CD14-positive monocyte (primary cell): ENCODE results near the gene LAMA3. TPM values are rescaled to one million over a fixed set of nuclear protein-coding genes. Genes with fewer than 3 reads are reported as not detected.

Experiments
- DNase-seq, 3 donors: peaks; one replicate each; pipeline ENCODE4 v3.0.0-alpha.2; 2011 to 2022
- H2AFZ ChIP-seq: 2 replicates; pipeline ENCODE4 v1.6.0; 2012; ENCODE audit warnings: mild to moderate bottlenecking, low read depth, low read length, inconsistent platforms; ENCODE audit not compliant: insufficient read depth, poor library complexity, severe bottlenecking
- H3K27ac ChIP-seq, 2 donors: 1 replicate in 1 of 2; 2 replicates in 1 of 2; pipeline ENCODE4 v1.5.1; 2012 to 2013; ENCODE audit warnings: low read length in 2 of 2, control low read depth in 1 of 2, inconsistent platforms in 1 of 2, low read depth in 1 of 2, mild to moderate bottlenecking in 1 of 2
- H3K27me3 ChIP-seq, 2 donors: one replicate each; pipeline versions ENCODE4 v1.6.0 to v1.6.1; 2011 to 2013; ENCODE audit warnings: low read length in 2 of 2; ENCODE audit not compliant: control insufficient read depth in 2 of 2, insufficient read depth in 2 of 2
- H3K36me3 ChIP-seq, 2 donors: replicated peaks in 1 of 2; 1 replicate in 1 of 2; 2 replicates in 1 of 2; pipeline versions ENCODE4 v1.5.1 to v1.6.1; 2012 to 2013; ENCODE audit warnings: low read length in 2 of 2, control low read depth in 1 of 2, inconsistent platforms in 1 of 2, mild to moderate bottlenecking in 1 of 2; ENCODE audit not compliant: insufficient read depth in 2 of 2, control insufficient read depth in 1 of 2
- H3K4me1 ChIP-seq, 2 donors: 1 replicate in 1 of 2; 2 replicates in 1 of 2; pipeline versions ENCODE4 v1.5.1 to v1.6.1; 2012 to 2013; ENCODE audit warnings: low read length in 2 of 2, control low read depth in 1 of 2, inconsistent platforms in 1 of 2, mild to moderate bottlenecking in 1 of 2, moderate library complexity in 1 of 2; ENCODE audit not compliant: insufficient read depth in 2 of 2, control insufficient read depth in 1 of 2
- H3K4me2 ChIP-seq: replicated peaks from 2 replicates; pipeline ENCODE3; 2012; ENCODE audit warnings: low read length, moderate library complexity, mild to moderate bottlenecking; ENCODE audit not compliant: poor library complexity, severe bottlenecking; ENCODE audit errors: extremely low read depth
- H3K4me3 ChIP-seq, 3 experiments: fragments of 200-600 bp in 1 of 3; sonication (generic) in 1 of 3; replicated peaks in 1 of 3; 1 replicate in 2 of 3; 2 replicates in 1 of 3; pipeline ENCODE4 v1.5.1; 2011 to 2013; ENCODE audit warnings: low read length in 3 of 3, mild to moderate bottlenecking in 3 of 3, control low read depth in 2 of 3, low read depth in 2 of 3, inconsistent platforms in 1 of 3, moderate library complexity in 1 of 3
- H3K79me2 ChIP-seq: 2 replicates; pipeline ENCODE4 v1.6.0; 2012; ENCODE audit warnings: mild to moderate bottlenecking, control low read depth, inconsistent platforms, low read length, moderate library complexity; ENCODE audit not compliant: insufficient read depth
- H3K9ac ChIP-seq: 2 replicates; pipeline ENCODE4 v1.6.0; 2017; ENCODE audit warnings: low read length, mild to moderate bottlenecking; ENCODE audit not compliant: insufficient read depth, poor library complexity, severe bottlenecking
- H3K9me3 ChIP-seq, 2 donors: replicated peaks in 1 of 2; 1 replicate in 1 of 2; 2 replicates in 1 of 2; pipeline versions ENCODE4 v1.5.1 to v1.6.1; 2012 to 2013; ENCODE audit warnings: low read length in 2 of 2, control low read depth in 1 of 2; ENCODE audit not compliant: control insufficient read depth in 1 of 2, insufficient read depth in 1 of 2
- H4K20me1 ChIP-seq: 2 replicates; pipeline ENCODE4 v1.6.0; 2012; ENCODE audit warnings: mild to moderate bottlenecking, low read length, control low read depth, moderate library complexity; ENCODE audit not compliant: insufficient read depth
- H3K27ac Mint-ChIP-seq, 7 donors: one replicate each; pipeline ENCODE4 v1.8.0; 2020; ENCODE audit warnings: mild to moderate bottlenecking in 7 of 7, mixed read lengths in 7 of 7, moderate library complexity in 6 of 7, inconsistent platforms in 2 of 7
- H3K27me3 Mint-ChIP-seq, 3 donors: one replicate each; pipeline ENCODE4 v1.8.0; 2021 to 2022; ENCODE audit warnings: low read depth in 3 of 3, mild to moderate bottlenecking in 3 of 3, mixed read lengths in 3 of 3, moderate library complexity in 3 of 3, inconsistent platforms in 1 of 3
- H3K36me3 Mint-ChIP-seq, 2 donors: one replicate each; pipeline ENCODE4 v1.8.0; 2020; ENCODE audit warnings: mixed read lengths in 2 of 2, inconsistent platforms in 1 of 2, mild to moderate bottlenecking in 1 of 2
- H3K4me1 Mint-ChIP-seq: one replicate; pipeline ENCODE4 v1.8.0; 2020; ENCODE audit warnings: mild to moderate bottlenecking, mixed read lengths
- H3K4me3 Mint-ChIP-seq, 2 donors: one replicate each; pipeline ENCODE4 v1.8.0; 2020; ENCODE audit warnings: mild to moderate bottlenecking in 2 of 2, mixed read lengths in 2 of 2, moderate library complexity in 1 of 2
- H3K9me3 Mint-ChIP-seq, 7 donors: one replicate each; pipeline ENCODE4 v1.8.0; 2020 to 2022; ENCODE audit warnings: mixed read lengths in 7 of 7, mild to moderate bottlenecking in 6 of 7, moderate library complexity in 6 of 7, inconsistent platforms in 2 of 7
- WGBS: methylation state at CpG from one replicate; pipeline ENCODE4 v1.1.5; 2013; ENCODE audit warnings: missing lambda C conversion rate; ENCODE audit not compliant: insufficient coverage; 5-methylcytosine and 5-hydroxymethylcytosine counted together
- intact Hi-C, 2 donors: fragments of 100-400 bp; cut with micrococcal nuclease; formaldehyde crosslinking; loops; one replicate each; pipeline versions ENCODE4 v1.15.0 to v1.15.1; 2023
- polyA plus RNA-seq, 3 donors: library from polyadenylated mRNA; depleted of rRNA in 1 of 3; unstranded in 2 of 3; stranded (reverse) in 1 of 3; fragments of 300-500 nt in 2 of 3; fragments of >200 nt in 1 of 3; fragmentation: Illumina TruSeq in 2 of 3; gene quantifications; 1 replicate in 2 of 3; 2 replicates in 1 of 3; pipeline ENCODE4 v1.2.3, GENCODE V29; 2012 to 2021
- TF ChIP-seq, protein P1 (sequence below): fragments of 200-600 bp; IDR thresholded peaks from one replicate; pipeline ENCODE4 v1.8.0; 2022; ENCODE audit warnings: antibody characterized with exemption, mild to moderate bottlenecking

The LAMA3 gene
- polyA plus RNA-seq, 3 donors, result not detected

DNA sequence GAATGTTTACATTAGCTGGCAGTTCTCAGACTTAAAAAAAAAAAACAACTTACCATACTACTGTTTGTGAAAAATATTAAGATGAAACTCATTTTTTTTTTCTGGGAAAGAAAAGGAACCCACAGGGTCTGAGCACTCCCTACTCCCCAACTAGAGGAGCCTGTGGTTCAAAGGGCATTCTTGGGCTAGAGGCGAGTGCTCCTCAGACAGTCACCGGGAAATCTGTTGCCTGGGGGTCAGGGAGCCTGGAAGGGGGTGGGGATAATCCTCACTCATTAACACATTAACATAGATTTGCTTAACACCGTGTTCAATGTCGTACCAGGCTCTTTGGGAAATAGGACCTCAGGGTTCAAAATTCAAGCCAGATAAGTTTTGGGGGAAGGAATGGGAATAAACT lies 57.6 kb downstream of the LAMA3 start:
- H3K27ac ChIP-seq, result no peak overlapping the region
- Mint-ChIP-seq H3K4me1 (no peaks in the 10 kb centered on the region), H3K9me3 (peaks cover 0 to 7% (median 3%) of the 10 kb centered on the region in 7 donors), H3K27ac (no peak overlapping the region), H3K4me3 (no peak overlapping the region), H3K27me3 (peaks cover 0 to 3% (median 0%) of the 10 kb centered on the region in 3 donors), H3K36me3 (no peaks in the 10 kb centered on the region)
- no peak overlapping the region for H2AFZ ChIP-seq
- H3K36me3 ChIP-seq, result no peaks in the 10 kb centered on the region
- H3K4me3 ChIP-seq, result no peak overlapping the region
- no peaks in the 10 kb centered on the region for H3K9me3 ChIP-seq
- WGBS, result no CpG with 5 or more reads among the region's 4 CpGs
- TF ChIP-seq, protein P1, sequence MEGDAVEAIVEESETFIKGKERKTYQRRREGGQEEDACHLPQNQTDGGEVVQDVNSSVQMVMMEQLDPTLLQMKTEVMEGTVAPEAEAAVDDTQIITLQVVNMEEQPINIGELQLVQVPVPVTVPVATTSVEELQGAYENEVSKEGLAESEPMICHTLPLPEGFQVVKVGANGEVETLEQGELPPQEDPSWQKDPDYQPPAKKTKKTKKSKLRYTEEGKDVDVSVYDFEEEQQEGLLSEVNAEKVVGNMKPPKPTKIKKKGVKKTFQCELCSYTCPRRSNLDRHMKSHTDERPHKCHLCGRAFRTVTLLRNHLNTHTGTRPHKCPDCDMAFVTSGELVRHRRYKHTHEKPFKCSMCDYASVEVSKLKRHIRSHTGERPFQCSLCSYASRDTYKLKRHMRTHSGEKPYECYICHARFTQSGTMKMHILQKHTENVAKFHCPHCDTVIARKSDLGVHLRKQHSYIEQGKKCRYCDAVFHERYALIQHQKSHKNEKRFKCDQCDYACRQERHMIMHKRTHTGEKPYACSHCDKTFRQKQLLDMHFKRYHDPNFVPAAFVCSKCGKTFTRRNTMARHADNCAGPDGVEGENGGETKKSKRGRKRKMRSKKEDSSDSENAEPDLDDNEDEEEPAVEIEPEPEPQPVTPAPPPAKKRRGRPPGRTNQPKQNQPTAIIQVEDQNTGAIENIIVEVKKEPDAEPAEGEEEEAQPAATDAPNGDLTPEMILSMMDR, result no peak
- H3K4me1 ChIP-seq, result no peaks in the 10 kb centered on the region
- H3K9ac ChIP-seq, result no peak overlapping the region
- intact Hi-C loops, result no loop called here
- no peaks in the 10 kb centered on the region for H4K20me1 ChIP-seq
- DNase-seq, result no peak
- no peaks in the 10 kb centered on the region for H3K27me3 ChIP-seq
- no peaks in the 10 kb centered on the region for H3K79me2 ChIP-seq
- H3K4me2 ChIP-seq, result no peak overlapping the region

DNA sequence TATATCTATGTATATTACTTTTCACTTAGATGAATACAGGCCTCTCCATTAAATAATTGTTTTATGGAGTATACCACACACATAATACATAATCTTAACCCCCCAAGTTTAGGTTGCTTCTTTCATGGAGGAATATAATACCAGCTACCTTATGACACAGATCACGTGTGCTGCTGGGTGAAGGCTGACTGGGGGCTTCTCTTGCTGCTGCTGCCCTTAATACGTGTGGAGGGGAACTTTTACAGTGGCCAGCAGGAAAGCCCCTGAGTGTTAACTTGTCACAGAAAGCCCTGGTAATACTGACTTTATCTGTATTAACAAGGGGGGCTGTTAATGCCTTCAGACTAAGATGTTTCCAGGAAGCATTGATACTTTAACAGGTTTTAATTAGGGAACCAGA lies 63.1 kb downstream of the LAMA3 start:
- intact Hi-C loops, result no loop called here
- no peaks in the 10 kb centered on the region for H3K36me3 Mint-ChIP-seq
- no peak overlapping the region for H3K4me3 Mint-ChIP-seq

More for the DNA sequence above, 63.1 kb downstream of the LAMA3 start:
- H3K4me1 Mint-ChIP-seq, result no peaks in the 10 kb centered on the region
- Histone ChIP-seq H3K4me2 (no peak overlapping the region), H3K27me3 (no peaks in the 10 kb centered on the region), H3K4me3 (no peak overlapping the region), H3K9ac (no peak overlapping the region), H3K79me2 (no peaks in the 10 kb centered on the region), H3K4me1 (no peaks in the 10 kb centered on the region), H4K20me1 (no peaks in the 10 kb centered on the region), H3K27ac (no peak overlapping the region), H3K9me3 (no peaks in the 10 kb centered on the region), H3K36me3 (no peaks in the 10 kb centered on the region), H2AFZ (no peak overlapping the region)
- DNase-seq, result no peak
- no peak overlapping the region for H3K27ac Mint-ChIP-seq
- WGBS, result 100% methylated on average over 1 of the region's 2 CpGs
- peaks cover 0 to 9% (median 3%) of the 10 kb centered on the region in 7 donors for H3K9me3 Mint-ChIP-seq
- peaks cover 0 to 6% (median 0%) of the 10 kb centered on the region in 3 donors for H3K27me3 Mint-ChIP-seq
- TF ChIP-seq, protein P1, result no peak
